IPS-NIHi7 (cell line): ENCODE measurements around the gene DNAJC12.
"Not testable (repeated sequence)": the region's sequence is repeated elsewhere in the genome, so short reads cannot be mapped to it uniquely, and the experiment has no call there.

ENCODE experiments used
- DNase-seq: peaks from one replicate; pipeline ENCODE4 v3.0.0; 2012; ENCODE audit warnings: mixed read lengths; ENCODE audit errors: extremely low spot score

The DNAJC12 gene

DNA sequence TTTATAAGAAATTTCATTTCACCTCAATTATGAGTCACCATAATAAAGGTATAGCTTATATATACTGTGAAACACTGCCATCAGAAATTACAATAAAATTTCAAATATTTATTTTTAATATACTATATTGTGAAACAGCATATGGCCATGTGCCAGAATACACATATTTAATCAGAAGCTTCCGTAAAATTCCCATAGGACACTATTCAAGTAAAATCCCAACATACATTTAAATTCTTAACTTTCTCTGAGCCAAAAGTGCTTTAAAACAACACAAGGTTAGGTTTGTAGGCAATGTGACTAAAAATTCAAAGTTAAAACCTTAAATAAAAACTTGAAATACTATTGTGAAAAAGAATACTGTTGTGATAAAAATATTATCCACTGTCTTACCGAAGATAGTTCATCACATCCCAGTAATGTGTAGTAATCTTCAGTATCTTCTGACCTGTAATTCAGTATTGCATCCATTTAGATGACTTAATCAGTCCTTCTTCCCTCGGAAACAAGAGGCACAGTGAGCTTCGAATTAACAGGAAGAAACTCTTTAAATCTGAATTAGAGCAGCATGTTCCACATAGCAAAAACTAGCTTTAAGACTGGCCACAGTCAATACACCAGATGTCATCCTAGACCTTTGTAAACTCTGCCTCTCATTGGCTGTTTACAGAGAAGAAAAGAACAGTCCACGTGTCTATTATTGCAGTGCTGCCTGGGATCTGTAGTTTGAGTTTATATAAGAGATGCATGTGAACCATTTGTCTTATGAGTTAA lies at the start of gene DNAJC12:
Gene DNAJC12, minus strand, starts transcription at position 648 of the 774 bp plus-strand sequence. Its CDS starts 177 bp downstream, at position 471.
- DNase-seq: peak; percentile 23

DNA sequence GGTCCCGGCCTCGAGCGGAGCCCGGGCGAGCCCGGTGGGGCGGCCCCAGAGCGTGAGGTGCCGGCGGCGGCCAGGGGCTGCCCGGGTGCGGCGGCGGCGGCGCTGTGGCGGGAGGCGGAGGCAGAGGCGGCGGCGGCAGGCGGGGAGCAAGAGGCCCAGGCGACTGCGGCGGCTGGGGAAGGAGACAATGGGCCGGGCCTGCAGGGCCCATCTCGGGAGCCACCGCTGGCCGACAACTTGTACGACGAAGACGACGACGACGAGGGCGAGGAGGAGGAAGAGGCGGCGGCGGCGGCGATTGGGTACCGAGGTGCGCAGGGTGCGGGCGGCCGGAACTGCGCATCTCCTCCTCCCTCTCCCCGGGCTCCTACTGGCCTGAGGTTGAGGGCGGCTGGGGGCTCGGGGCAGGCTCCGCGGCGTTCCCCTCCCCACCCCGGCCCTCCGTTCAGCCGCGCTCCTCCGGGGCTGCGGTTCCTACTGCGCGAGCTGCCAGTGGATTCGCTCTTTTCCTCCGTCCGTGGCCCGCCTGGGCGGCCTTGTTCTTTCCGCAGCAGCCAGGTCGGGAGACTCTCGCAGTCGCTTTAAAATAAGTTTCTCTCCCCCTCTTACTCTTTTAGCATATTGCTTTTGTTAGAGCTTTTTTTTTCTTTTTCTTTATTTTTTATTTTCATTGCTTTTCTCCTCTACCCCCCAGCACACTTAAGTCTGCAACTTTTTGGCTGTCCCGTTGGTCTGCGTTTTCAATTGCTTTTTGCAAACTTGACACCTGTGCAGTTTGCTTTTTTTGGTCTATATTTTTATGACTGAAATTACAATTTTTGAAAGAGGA lies 47.1 kb upstream of the DNAJC12 start:
- peak; percentile 74 for DNase-seq

DNA sequence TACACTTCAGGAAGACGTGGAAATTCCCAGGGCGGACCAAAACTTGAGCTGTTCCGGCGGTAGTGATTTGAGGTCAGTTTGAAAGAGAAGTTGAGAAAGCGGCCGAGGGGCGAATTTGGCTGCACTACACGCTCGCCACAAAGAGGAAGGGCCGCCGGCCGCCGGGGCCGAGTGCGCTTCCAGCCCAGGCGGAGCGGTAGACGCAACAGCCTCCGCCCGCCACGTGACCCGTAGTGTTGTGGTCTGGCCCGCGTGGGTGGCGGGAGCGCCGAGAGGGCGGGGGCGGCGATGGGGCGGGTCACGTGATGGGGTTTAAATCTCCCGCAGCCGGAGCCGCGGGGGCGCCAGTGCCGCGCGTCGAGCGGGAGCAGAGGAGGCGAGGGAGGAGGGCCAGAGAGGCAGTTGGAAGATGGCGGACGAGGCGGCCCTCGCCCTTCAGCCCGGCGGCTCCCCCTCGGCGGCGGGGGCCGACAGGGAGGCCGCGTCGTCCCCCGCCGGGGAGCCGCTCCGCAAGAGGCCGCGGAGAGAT lies 46.4 kb upstream of the DNAJC12 start, which contains the start of gene SIRT1:
Gene SIRT1, plus strand, starts transcription at position 344 of the 529 bp plus-strand sequence. Its CDS starts 66 bp downstream, at position 410.
- peak; percentile 94 for DNase-seq

DNA sequence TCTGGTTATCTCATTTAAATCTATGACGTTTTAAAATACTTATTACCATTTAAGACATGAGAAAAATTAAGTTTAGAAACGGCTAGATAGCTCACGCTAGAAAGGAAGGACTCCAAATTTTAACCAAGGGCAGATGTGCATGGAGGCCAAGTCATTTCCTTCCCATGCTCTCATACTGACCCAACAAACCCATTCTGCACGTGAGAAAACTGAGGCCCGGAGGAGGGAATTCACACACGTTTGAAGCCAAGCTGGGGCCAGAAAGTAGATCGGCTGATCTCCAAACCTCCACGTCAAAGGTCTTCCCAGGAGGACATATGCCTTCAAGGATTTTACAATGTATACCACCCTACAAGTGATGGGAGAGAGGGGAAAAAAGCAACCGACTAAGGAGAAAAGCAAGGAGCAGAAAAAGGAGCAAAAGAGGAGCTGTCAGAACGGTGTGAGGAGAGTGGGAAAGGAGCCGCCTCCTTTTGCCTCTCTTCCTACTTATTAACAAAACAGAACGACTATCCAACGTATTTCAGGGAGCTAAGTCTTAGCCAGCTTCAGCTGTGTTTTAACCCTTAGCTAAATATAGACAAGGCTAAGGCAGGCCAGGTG lies 45.8 kb upstream of the DNAJC12 start:
- peak; percentile 13 for DNase-seq

DNA sequence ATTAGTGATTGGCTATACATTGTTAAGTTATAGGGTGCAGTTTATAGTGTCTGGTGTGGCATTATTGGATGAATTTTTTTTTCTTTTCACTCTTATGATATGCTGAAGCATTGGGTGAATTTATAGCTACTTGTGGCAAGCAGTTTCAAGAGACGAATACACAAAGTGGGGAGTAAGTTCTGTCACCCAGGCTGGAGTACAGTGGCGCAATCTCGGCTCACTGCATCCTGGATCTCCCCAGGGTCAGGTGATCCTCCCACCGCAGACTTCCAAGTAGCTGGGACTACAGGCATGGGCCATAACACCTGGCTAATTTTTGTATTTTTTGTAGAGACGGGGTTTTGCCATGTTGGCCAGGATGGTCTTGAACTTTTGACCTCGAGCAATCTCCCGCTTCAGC lies 40.1 kb upstream of the DNAJC12 start:
- DNase-seq: no peak

DNA sequence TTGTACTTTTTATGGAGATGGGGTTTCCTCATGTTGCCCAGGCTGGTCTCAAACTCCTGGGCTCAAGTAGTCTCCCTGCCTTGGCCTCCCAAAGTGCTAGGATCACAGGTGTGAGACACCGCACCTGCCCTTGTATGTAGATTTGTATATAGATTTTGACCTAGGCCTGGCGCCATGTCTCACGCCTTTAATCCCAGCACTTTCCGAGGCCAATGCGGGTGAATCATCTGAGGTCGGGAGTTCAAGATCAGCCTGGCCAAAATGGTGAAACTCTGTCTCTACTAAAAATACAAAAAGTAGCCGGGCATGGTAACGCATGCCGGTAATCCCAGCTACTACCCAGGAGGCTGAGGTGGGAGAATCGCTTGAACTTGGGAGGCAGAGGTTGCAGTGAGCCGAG lies 39.4 kb upstream of the DNAJC12 start:
- not testable (repeated sequence) for DNase-seq

DNA sequence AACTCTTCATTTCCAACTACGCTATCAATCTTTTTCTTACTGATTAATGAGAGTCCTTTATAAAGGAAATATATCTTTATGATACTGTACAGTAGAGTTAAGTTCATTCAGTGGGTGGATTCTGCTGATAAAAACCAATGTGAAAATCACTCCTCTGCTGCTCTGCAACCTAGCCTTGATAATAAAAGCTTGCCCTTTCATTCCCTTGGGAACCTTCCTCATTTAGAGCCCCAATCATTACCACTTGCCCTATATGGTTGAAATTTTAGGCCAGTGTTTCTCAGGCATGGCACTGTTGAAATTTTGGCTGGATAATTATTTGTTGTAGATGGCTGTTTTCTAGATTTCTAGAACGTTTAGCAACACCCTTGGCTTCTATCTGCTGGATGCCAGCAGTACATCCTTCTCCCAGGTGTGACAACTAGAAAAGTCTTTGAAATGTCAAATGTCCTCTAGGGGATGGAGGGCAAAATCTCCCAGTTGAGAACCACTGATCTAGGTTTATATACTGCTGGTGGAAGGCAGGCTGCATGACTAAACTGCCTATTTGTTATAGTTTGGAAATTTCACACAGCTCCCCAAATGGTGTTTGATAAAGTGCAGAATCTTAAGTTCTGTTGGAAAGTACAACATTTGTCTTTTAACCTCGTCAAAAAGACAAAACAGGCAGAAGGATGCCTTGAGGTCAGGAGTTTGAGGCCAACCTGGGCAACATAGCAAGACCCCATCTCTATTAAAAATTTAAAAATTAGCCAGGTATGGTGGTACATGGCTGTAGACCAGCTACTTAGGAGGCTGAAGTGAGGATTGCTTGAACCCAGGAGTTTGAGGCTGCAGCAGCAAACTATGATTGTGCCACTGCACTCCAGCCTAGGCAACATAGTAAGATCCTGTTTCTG lies 37.6 kb upstream of the DNAJC12 start:
- no peak for DNase-seq

DNA sequence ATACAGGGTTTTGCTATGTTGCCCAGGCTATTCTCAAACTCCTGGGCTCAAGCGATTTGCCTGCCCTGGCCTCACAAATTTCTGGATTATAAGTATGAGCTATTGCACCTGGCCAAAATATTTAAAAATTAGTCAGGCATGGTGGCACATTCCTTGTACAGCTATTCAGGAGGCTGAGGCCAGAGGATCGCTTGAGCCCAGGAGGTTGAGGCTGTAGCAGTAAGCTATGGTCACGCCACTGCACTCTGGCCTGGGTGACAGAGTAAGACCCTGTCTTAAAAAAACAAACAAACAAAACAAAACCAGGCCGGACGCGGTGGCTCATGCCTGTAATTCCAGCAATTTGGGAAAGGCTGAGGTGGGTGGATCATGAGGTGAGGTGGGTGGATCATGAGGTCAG lies 32.0 kb upstream of the DNAJC12 start:
- no peak for DNase-seq

DNA sequence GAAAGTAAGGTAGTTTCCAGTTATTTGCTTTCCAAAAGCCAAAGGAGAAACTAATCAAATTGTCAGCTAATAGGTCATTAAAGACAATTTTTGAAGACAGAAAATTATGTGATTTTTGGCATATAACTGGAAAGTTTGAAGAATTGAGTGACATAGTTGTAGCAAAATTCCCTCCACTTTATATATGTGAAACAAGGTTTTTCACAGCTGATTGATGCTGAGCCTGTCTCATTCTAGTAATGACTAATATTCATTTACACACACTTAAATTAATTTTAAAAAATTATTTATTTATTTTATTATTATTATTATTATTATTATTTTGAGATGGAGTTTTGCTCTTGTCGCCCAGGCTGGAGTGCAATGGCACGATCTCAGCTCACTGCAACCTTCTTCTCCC lies 30.1 kb upstream of the DNAJC12 start:
- no peak for DNase-seq

DNA sequence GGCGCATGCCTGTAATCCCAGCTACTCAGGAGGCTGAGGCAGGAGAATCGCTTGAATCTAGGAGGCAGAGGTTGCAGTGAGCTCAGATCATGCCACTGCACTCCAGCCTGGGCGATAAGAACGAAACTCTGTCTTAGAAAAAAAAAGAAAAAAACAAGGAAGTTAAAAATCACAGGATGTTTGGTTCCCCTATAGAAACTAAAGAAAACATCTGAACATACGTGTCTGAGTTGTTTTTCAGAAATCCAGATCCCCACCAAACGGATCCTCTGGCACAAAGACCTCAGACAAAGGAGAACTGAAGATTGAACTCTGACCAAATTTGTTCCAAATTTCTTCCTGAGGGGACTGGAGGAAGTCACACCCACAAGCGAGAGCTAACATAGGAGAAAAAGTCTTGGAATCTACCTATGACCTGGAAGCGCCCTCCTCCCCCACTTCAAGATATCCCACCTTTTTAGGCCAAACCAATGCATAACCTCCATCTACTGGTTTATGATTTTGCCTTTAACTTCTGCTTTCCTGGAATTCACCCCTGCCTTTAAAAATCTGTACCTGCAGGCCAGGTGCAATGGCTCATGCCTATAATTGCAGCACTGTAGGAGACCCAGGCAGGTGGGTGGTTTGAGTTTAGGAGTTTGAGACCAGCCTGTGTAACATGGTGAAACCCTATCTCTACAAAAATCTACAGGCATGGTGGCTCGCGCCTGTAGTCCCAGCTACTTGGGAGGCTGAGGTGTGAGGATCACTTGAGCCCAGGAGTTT lies 26.8 kb upstream of the DNAJC12 start:
- DNase-seq: no peak

DNA sequence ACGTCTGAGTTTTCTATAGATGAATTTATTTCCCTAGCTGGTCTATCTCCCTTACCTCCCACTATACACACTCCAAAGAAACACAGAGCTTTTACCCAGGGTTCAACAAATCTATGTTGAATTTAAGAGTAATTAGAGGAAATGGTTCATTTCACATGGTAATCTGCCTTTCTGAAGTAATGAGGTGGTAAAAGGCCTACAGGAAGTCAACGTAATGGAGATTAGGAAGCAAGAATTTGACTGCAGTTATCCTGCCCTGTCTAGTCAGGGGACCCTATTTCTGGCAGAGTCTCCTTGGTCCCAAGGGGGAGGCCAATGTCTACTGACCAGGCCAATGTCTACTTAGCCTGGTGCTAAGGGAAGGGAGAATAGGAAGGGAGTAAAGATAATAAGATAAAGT lies 25.1 kb upstream of the DNAJC12 start:
- no peak for DNase-seq

DNA sequence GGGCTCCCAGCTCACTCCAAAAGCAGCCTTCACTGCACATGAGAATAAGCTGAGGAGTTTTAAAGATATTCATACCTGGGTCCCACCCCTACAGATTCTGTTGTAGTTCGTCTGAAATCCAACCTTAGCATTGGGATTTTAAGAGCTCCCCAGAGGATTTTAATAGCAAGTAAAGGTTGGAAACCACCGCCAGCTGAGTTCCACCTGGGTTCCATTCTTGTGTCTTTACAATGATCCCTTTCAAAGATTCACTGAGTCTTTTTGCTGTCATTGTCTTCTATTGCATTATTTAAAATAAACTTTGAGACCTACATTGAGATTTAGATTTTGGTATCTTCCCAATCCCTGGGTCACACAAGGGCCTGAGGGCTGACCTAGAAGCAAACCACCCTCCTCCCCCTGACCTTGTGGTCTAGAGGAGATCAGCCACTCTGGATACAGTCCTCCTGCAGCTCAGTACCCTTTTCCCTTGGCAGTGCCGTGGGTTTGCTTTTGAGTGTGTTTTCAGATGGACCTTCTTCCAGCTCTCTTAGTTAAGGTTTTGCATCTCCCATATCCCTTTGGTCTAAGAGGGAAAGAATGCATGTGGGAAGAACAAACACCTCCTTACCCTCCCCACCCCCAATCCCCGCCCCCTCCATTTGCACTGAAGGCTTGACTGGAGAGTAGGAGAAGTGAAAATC lies 23.9 kb upstream of the DNAJC12 start:
- DNase-seq: peak; percentile 81

DNA sequence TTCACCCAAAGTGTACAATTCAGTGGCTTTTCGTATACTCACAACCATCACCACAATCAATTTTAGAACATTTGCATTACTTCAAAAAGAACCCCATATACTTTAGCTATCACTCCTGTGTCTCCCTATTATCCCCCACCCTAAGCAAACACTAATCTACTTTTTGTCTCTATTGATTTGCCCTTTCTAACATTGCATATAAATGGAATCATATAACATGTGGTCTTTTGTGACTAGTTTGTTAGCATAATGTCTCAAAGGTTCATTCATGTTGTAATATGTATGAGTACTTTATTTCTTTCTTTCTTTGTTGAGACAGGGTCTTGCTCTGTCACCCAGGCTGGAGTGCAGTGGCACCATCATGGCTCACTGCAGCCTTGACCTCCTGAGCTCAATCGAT lies 21.0 kb upstream of the DNAJC12 start:
- no peak for DNase-seq

DNA sequence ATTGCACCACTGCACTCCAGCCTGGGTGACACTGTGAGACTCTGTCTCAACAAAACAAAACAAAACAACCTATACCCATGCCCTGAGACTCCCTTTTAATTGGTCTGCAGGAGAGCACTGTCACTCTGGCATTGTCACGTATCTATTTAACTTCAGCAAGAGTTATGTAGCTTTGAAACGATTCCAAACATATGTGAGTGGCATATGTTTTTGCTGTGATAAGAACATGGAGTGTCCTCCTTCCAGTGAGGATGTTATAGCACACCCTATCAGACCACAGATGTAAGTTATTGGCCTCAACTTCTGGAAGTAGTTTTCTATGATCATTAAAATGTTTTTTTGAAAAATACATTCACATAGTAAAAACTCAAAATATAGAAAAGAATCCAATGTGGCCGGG lies 15.5 kb upstream of the DNAJC12 start:
- no peak for DNase-seq

DNA sequence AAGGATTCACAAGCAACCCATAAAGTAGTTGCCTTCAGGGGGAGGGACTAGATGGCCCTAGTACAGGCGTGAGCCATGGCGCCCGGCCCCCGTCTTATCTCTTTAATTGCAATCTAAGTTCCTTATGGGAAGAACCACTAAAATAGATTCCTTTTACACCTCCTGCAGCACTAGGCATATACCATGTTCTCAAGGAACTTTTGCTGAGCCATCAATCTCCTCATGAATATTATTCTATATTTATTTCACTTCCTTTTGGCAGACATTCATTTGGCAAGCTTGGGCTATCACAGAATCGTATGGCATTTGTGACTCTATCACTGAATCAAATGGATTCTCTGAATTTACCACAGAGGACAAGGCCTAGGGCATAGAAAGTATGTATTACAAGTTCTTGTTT lies 14.8 kb upstream of the DNAJC12 start:
- DNase-seq: no peak

DNA sequence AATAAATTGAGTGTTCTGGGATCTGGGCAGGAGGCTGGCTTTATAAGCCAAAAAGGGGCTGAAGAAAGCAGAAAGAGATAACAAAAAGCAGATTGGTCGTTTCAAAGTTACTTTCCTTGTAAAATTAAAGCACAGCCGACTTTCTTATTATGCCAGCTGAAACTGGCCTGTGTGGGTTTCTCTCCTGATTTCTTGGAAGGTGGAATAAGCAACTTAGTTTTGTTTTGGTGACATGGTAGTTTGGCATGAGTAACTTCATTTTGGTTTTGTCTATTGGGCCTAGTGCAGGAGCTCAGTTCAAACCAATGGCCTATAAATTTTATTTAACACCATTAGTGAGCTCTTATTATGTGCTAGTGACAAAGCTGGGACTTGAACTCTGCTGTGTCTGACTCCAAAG lies 13.2 kb upstream of the DNAJC12 start:
- DNase-seq: no peak

DNA sequence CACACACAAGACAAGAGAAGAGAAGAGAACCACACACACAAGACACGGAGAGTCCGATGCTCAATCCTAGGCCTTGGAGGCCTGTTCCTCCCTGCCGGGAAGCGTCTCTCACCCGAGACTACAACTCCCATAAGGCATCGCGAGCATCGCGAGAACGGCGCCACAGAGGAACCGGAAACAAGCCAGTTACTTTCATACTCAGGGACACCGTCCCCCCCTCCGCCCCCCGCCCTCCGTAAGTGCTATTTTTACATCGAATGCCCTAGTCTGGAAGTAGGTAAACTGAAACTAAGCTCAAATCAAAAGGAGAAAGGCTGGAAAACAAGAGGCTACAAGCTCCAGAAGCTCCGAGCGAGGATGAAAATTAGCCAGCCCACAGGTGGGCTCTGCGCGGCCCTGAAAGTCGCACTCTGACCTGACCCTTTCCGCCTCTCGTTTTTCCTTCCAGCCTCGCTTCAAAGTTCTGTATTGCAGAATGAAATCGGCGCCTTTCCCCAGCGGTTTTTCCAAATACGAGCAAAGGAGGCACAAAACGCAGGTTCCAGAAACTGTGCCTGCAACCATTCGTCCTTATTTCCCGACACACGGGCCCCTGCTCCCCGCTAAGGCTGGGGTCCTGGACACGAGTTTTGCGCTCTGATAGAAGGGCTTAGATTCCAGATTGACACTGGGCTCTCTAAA lies 11.5 kb upstream of the DNAJC12 start:
- DNase-seq: peak; percentile 92

DNA sequence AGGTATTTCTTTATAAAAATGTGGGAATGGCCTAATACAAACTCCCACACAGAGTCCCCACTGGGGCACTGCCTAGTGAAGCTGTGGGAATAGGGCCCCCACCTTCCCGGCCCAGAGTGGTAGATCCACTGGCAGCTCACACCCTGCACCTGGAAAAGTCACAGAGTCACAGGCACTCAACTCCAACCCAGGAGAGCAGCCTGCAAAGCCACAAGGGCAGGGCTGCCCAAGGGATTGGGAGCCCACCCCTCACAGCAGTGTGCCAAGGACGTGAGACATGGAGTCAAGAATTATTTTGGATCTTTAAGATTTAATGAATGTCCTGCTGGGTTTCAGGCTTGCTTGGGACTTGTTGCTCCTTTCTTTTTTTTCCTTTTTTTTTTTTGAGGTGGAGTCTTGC lies 5.3 kb upstream of the DNAJC12 start:
- no peak for DNase-seq

DNA sequence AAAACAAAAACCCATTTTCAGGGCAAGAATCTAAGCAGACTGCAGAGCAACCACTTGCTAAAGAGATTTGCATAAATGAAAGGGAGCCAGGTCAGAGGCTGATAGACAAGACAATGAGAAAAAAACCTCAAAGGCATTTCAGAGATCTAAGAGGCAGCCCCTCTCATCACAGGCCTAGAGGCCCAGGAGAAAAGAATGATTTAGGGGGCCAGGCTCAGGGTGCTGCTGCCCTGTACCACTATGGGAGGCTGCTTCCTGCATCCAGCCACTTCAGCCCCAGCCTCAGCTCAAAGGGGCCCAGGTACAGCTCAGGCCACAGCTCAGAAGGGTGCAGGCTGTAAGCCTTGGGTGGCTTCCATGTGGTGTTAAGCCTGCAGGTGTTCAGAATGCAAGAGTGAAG lies 3.7 kb upstream of the DNAJC12 start:
- DNase-seq: no peak
